OCI-LY3 (cell line): Measurements from ENCODE around the gene ASPHD1.

Experiments used
- EZH2phosphoT487 ChIP-seq: fragments of 200-600 bp; shearing (Covaris generic); IDR thresholded peaks from 2 replicates; pipeline ENCODE4 v1.6.1; 2018; ENCODE audit warnings: antibody characterized with exemption, mixed run types, low read depth
- TF ChIP-seq, protein P1 (sequence below): fragments of 200-600, 300-600 bp; sonication (generic); IDR thresholded peaks from 2 replicates; pipeline ENCODE4 v1.5.1; 2014; ENCODE audit warnings: antibody characterized with exemption, low read length, low read depth

DNA sequence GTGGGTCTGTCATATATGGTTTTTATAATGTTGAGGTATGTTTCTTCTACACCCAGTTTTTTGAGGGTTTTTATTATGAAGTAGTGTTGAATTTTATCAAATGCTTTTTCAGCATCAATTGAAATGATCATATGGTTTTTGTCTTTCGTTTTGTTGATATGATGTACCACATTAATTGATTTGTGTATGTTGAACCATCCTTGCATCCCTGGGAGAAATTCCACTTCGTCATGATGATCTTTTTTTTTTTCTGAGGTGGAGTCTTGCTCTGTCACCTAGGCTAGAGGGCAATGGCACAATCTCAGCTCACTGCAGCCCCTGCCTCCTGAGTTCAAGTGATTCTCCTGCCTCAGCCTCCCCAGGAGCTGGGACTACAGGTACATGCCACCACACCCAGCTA lies 47.6 kb downstream of the ASPHD1 start:
- TF ChIP-seq, protein P1, sequence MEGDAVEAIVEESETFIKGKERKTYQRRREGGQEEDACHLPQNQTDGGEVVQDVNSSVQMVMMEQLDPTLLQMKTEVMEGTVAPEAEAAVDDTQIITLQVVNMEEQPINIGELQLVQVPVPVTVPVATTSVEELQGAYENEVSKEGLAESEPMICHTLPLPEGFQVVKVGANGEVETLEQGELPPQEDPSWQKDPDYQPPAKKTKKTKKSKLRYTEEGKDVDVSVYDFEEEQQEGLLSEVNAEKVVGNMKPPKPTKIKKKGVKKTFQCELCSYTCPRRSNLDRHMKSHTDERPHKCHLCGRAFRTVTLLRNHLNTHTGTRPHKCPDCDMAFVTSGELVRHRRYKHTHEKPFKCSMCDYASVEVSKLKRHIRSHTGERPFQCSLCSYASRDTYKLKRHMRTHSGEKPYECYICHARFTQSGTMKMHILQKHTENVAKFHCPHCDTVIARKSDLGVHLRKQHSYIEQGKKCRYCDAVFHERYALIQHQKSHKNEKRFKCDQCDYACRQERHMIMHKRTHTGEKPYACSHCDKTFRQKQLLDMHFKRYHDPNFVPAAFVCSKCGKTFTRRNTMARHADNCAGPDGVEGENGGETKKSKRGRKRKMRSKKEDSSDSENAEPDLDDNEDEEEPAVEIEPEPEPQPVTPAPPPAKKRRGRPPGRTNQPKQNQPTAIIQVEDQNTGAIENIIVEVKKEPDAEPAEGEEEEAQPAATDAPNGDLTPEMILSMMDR = no peak
- no peak for TF ChIP-seq EZH2phosphoT487
